Pons (tissue), 1 donor: ENCODE results near the gene NUPR2.
"Not testable (repeated sequence)": the region's sequence is repeated elsewhere in the genome, so short reads cannot be mapped to it uniquely, and the experiment has no call there.

Experiments
- DNase-seq: peaks from one replicate; pipeline ENCODE4 v3.0.0-alpha.2; 2016; ENCODE audit warnings: low spot score

The NUPR2 gene

GRCh38 chr7:56086761-56087160 lies 29.5 kb downstream of the NUPR2 start:
- no peak for DNase-seq

DNA sequence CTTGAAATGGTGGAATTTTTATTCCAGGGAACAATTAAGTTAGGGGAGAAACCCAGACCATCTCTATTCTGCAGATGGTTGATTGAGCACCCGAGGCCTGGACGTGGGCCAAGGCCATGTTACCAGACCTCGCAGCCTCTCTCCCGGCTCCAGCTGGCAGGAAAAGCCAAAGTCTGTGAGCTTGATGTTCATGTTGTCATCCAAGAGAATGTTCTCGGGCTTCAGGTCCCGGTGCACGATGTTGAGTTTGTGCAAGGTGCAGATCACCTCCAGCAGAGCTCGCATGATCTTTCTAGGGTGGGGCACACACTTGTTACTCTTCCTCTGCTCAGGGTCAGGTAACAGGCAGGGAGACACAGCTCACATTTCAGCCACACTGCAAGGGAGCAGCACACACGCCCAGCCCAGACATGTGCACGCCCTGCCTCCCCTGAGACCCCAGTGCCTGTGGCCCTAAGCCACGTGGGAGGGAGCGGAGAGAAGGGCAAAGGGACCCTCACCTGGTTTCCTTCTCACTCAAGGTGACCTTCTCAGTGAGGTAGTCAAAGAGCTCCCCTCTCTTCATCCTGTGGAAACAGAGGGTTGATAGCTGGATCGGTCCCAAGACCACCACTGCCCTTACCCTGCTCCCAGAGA lies 32.9 kb downstream of the NUPR2 start:
- peak; percentile 82 for DNase-seq

DNA sequence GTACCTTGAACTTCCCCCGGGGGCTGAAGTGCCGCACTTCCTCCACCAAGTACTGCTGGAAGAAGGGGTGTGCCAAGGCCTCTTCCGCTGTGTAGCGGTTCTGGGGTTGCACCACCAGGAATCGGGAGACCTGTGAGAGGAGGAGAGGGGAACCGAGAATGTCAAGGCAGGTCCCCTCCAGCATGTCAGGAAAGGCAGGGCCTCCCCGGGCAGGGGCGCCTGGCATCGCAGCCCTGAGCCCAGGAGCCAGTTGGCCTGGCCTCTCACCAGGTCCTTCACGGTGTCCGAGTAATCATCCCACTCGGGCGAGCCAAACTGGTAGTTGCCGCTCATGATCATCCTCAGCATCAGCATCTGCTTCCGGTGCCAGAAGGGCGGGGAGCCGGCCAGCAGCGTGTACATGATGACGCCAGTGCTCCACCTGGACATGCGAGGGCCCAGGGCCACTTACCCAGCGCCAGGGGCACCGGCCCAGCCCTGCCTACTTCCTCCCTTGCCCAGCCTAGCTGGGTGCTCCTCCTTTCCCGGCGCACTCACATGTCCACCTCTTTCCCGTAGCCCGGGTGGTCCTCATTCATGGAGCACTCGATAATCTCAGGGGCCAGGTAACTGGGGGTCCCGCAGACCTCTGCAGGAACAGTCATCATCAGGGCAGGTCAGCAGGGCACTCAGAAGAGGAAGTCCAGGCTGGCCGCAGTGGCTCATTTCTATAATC lies 34.4 kb downstream of the NUPR2 start:
- DNase-seq: no peak

- DNase-seq: not testable (repeated sequence)
Measured at GRCh38 chr7:56080726-56081435, 35.3 kb downstream of the NUPR2 start.

DNA sequence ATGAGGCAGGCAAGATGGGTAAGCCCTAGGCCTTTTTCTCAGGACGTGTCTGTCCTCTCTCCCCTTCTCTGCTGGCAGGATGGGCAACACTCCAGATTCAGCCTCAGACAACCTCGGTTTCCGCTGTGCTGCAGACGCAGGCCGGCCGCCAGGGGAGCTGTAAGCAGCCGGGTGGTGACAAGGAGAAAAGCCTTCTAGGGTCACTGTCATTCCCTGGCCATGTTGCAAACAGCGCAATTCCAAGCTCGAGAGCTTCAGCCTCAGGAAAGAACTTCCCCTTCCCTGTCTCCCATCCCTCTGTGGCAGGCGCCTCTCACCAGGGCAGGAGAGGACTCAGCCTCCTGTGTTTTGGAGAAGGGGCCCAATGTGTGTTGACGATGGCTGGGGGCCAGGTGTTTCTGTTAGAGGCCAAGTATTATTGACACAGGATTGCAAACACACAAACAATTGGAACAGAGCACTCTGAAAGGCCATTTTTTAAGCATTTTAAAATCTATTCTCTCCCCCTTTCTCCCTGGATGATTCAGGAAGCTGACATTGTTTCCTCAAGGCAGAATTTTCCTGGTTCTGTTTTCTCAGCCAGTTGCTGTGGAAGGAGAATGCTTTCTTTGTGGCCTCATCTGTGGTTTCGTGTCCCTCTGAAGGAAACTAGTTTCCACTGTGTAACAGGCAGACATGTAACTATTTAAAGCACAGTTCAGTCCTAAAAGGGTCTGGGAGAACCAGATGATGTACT lies 36.6 kb downstream of the NUPR2 start:
- DNase-seq: peak; percentile 91

DNA sequence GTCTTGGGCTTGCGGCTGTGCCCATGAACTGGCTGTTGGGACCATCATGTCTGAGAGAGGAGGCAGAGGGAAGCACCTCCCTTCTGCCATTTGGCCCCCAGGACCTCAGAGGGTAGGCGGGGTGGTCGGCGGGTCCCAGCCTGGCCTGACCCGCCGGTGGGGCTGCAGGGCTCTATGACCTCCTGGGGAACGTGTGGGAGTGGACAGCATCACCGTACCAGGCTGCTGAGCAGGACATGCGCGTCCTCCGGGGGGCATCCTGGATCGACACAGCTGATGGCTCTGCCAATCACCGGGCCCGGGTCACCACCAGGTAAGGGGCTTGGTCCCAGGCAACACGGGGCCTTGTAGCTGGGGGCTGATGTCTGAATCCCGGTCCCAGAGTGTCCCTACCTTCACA lies 38.0 kb downstream of the NUPR2 start:
- no peak for DNase-seq

DNA sequence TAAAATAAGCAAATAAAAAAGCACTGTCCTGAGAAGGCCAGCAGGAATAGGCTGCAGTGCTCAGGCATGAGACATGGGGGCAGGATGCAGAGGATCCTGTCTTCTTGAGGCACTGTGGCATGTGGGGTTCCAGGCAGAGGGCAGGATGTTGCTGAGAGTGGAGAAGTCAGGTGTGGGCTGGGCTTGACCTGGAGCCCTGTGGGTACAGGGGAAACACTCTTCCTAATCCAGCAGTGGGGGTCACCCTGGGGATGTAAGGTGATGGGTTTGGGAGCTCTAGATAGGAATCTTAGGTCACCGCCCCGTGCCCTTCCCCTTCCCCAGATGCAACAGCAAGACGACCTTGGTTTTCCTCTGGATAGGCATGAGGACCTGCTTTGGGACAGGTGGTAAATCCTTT lies 38.5 kb downstream of the NUPR2 start:
- DNase-seq: no peak

- peak; percentile 77 for DNase-seq
Measured at GRCh38 chr7:56074371-56074791, 41.8 kb downstream of the NUPR2 start.

- DNase-seq: not testable (repeated sequence)
Measured at GRCh38 chr7:56066376-56066775, 49.8 kb downstream of the NUPR2 start.
